ENCODE results near the gene SMYD3. TPM values are rescaled to one million over a fixed set of nuclear protein-coding genes. Genes with fewer than 3 reads are reported as not detected.

SMYD3 gene
- total RNA-seq, 3 donors from 2014 or later = 16.8 to 28.8 (median 19.5) TPM

DNA sequence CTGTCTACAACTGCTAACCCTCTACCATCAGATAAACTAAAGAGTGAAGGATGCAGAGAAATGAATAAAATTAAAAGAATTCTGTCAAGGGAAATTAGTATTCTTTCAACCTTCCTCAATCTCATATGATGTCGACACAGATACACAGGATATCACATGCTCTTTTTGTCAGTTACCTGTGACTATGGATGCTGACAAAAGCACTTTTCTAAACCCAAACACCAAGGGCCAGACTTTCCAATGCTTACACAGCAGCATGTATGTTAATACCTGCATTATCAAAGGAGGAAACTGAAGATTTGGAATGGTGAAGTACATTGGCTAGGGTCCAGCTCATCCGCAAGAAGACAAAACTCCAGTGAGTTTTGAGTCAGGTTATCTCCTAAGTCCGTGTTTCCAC, 294.0 kb downstream of the SMYD3 start:
- Histone ChIP-seq H3K9me3 (no peaks in the 10 kb centered on the region), H3K27me3 (no peaks in the 10 kb centered on the region), H3K36me3 (no peaks in the 10 kb centered on the region), H3K27ac (no peak overlapping the region), H3K4me3 (no peak overlapping the region), H3K4me1 (no peaks in the 10 kb centered on the region)
- TF ChIP-seq POLR2AphosphoS5 (IDR thresholded peaks at IDR 0.05) (no peak), POLR2A (IDR thresholded peaks at IDR 0.05) (no peak)
- TF ChIP-seq, protein P1, sequence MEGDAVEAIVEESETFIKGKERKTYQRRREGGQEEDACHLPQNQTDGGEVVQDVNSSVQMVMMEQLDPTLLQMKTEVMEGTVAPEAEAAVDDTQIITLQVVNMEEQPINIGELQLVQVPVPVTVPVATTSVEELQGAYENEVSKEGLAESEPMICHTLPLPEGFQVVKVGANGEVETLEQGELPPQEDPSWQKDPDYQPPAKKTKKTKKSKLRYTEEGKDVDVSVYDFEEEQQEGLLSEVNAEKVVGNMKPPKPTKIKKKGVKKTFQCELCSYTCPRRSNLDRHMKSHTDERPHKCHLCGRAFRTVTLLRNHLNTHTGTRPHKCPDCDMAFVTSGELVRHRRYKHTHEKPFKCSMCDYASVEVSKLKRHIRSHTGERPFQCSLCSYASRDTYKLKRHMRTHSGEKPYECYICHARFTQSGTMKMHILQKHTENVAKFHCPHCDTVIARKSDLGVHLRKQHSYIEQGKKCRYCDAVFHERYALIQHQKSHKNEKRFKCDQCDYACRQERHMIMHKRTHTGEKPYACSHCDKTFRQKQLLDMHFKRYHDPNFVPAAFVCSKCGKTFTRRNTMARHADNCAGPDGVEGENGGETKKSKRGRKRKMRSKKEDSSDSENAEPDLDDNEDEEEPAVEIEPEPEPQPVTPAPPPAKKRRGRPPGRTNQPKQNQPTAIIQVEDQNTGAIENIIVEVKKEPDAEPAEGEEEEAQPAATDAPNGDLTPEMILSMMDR (IDR thresholded peaks at IDR 0.05) = no peak
- no peak for DNase-seq (ENCODE audit: low spot score in 2 of 2)
- intact Hi-C loops (cut with DNase I; ENCODE audit: low total_unique reads) = no loop called here

DNA sequence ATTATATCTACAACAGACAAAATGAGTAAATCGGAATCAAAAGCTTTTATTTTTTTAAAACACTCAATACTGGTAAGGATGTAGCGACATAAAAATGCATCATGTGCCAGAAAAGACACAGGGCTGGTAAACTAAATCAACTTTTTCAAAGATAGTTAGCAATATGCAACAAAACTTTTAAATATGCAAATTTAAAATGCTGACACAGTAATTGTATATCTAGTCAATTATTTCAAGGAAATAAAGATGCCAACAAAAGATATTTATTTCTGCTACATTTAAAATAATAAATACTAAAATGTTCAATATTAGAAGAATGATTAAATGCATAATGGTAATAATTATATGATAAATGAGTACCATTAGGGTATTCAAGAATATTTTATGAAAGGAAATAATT, 295.1 kb downstream of the SMYD3 start:
- no peak for TF ChIP-seq POLR2A (IDR thresholded peaks at IDR 0.05)
- TF ChIP-seq POLR2AphosphoS5 (IDR thresholded peaks at IDR 0.05) = no peak
- TF ChIP-seq, protein P1 (IDR thresholded peaks at IDR 0.05) = no peak
- Histone ChIP-seq H3K4me3 (no peak overlapping the region), H3K27ac (no peak overlapping the region), H3K36me3 (no peaks in the 10 kb centered on the region), H3K9me3 (no peaks in the 10 kb centered on the region), H3K27me3 (no peaks in the 10 kb centered on the region), H3K4me1 (no peaks in the 10 kb centered on the region)
- intact Hi-C loops (cut with DNase I; ENCODE audit: low total_unique reads) = no loop called here
- DNase-seq (ENCODE audit: low spot score in 2 of 2) = no peak

DNA sequence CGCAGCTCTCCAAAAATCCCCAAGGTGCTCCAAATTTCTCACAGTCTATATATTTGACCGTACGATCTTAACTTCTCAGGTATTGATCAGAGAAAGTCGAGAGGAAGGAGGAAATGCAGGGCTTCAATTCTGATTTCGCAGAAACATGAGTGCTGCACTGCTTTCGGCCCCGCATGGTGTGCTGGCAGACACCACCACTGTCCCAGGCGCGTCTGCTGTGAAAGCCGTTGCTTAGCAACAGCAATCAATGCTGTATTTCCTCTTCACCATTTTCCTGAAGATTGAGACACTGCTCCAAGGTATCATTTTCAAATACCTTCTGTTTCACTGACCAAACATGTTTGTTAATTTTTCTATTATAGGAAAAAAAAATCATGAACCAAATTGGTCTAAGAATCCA, 296.3 kb downstream of the SMYD3 start:
- intact Hi-C loops (cut with DNase I; ENCODE audit: low total_unique reads) = no loop called here

DNA sequence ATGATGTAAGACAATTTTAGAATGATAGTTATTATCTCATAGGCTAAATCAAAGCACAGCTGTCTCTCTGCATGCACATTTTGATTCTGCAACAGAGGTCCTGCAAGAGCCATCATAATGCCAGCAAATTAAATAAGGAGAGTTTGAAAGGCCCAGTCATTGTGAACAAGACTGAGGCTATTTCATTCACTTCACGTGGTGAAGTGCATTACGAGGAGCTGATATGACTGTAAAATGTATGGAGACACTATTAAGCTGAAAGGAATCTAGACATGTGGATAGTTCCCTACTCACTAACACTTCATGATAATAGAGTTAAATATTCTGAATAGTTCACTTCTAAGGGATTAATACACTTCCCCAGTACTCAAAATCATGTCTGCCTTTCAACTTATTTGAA, 299.0 kb downstream of the SMYD3 start:
- Histone ChIP-seq H3K36me3 (no peaks in the 10 kb centered on the region), H3K27me3 (no peaks in the 10 kb centered on the region), H3K4me3 (no peak overlapping the region), H3K4me1 (no peaks in the 10 kb centered on the region), H3K27ac (no peak overlapping the region), H3K9me3 (no peaks in the 10 kb centered on the region)
- no peak for DNase-seq (ENCODE audit: low spot score in 2 of 2)
- TF ChIP-seq POLR2AphosphoS5 (IDR thresholded peaks at IDR 0.05) (no peak), POLR2A (IDR thresholded peaks at IDR 0.05) (no peak)
- TF ChIP-seq, protein P1 (IDR thresholded peaks at IDR 0.05) = no peak
- intact Hi-C loops (cut with DNase I; ENCODE audit: low total_unique reads) = no loop called here

More for the DNA sequence above, 296.3 kb downstream of the SMYD3 start:
- TF ChIP-seq POLR2AphosphoS5 (IDR thresholded peaks at IDR 0.05) (no peak), POLR2A (IDR thresholded peaks at IDR 0.05) (no peak)
- TF ChIP-seq, protein P1 (IDR thresholded peaks at IDR 0.05) = no peak
- no peak overlapping the region for H3K27ac ChIP-seq
- no peak overlapping the region for H3K4me3 ChIP-seq
- H3K4me1 ChIP-seq = no peaks in the 10 kb centered on the region
- H3K9me3 ChIP-seq = no peaks in the 10 kb centered on the region
- DNase-seq (ENCODE audit: low spot score in 2 of 2) = no peak
- H3K27me3 ChIP-seq = no peaks in the 10 kb centered on the region
- no peaks in the 10 kb centered on the region for H3K36me3 ChIP-seq

DNA sequence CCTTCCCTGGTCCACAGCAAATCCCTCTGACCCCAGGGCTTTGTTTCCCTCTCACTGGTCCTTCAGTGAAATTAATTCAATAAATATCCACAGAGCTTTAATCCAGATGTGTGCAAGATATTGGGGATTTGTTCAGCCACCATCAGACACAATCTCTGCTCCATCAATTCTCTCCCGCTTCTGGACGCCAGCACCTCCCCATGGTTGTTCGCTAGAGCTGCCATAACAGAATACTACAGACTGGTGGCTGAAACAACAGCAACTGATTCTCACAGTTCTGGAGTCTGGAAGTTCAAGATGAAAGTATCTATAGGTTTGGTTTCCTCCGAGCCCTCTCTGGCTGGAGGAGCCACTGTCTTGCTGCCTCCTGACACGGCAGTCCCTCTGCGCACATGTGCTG, 303.9 kb downstream of the SMYD3 start:
- Histone ChIP-seq H3K9me3 (no peaks in the 10 kb centered on the region), H3K36me3 (no peaks in the 10 kb centered on the region), H3K4me3 (no peak overlapping the region), H3K27ac (no peak overlapping the region), H3K4me1 (no peaks in the 10 kb centered on the region), H3K27me3 (no peaks in the 10 kb centered on the region)
- intact Hi-C loops (cut with DNase I; ENCODE audit: low total_unique reads) = no loop called here
- DNase-seq (ENCODE audit: low spot score in 2 of 2) = no peak
- TF ChIP-seq, protein P1 (IDR thresholded peaks at IDR 0.05) = no peak
- TF ChIP-seq POLR2A (IDR thresholded peaks at IDR 0.05) (no peak), POLR2AphosphoS5 (IDR thresholded peaks at IDR 0.05) (no peak)
